ENCODE data around the gene DLK1.

DLK1 gene

GRCh38 chr14:100731011-100731670 lies 4.4 kb downstream of the DLK1 start:
- H3K4me1 ChIP-seq (ENCODE audit: control insufficient read depth, insufficient read depth, low read length): no peaks in the 10 kb centered on the region
- no peaks in the 10 kb centered on the region for H3K36me3 ChIP-seq (ENCODE audit: control insufficient read depth, insufficient read depth, low read length)
- no peak overlapping the region for H3K9ac ChIP-seq (ENCODE audit: low read depth, low read length)
- no peak overlapping the region for H3K4me3 ChIP-seq (ENCODE audit: low read depth, low read length)
- peaks cover 23% of the 10 kb centered on the region for H3K27me3 ChIP-seq (ENCODE audit: control insufficient read depth, insufficient read depth, low read length)
- no peaks in the 10 kb centered on the region for H3K9me3 ChIP-seq (ENCODE audit: control insufficient read depth, insufficient read depth, low read length)

- Histone ChIP-seq H3K9ac (ENCODE audit: low read depth, low read length) (no peak overlapping the region), H3K36me3 (ENCODE audit: control insufficient read depth, insufficient read depth, low read length) (no peaks in the 10 kb centered on the region), H3K9me3 (ENCODE audit: control insufficient read depth, insufficient read depth, low read length) (no peaks in the 10 kb centered on the region), H3K4me1 (ENCODE audit: control insufficient read depth, insufficient read depth, low read length) (no peaks in the 10 kb centered on the region), H3K4me3 (ENCODE audit: low read depth, low read length) (no peak overlapping the region), H3K27me3 (ENCODE audit: control insufficient read depth, insufficient read depth, low read length) (peaks cover 19% of the 10 kb centered on the region)
Measured at GRCh38 chr14:100731846-100732765, 5.4 kb downstream of the DLK1 start.

- no peak overlapping the region for H3K4me3 ChIP-seq (ENCODE audit: low read depth, low read length)
- no peak overlapping the region for H3K9ac ChIP-seq (ENCODE audit: low read depth, low read length)
- no peaks in the 10 kb centered on the region for H3K9me3 ChIP-seq (ENCODE audit: control insufficient read depth, insufficient read depth, low read length)
- H3K27me3 ChIP-seq (ENCODE audit: control insufficient read depth, insufficient read depth, low read length): peaks cover 13% of the 10 kb centered on the region
- no peaks in the 10 kb centered on the region for H3K36me3 ChIP-seq (ENCODE audit: control insufficient read depth, insufficient read depth, low read length)
- H3K4me1 ChIP-seq (ENCODE audit: control insufficient read depth, insufficient read depth, low read length): no peaks in the 10 kb centered on the region
Measured at GRCh38 chr14:100732766-100733100, 6.0 kb downstream of the DLK1 start.

GRCh38 chr14:100733152-100733850 lies 6.6 kb downstream of the DLK1 start:
- Histone ChIP-seq H3K4me1 (ENCODE audit: control insufficient read depth, insufficient read depth, low read length) (no peaks in the 10 kb centered on the region), H3K27me3 (ENCODE audit: control insufficient read depth, insufficient read depth, low read length) (peaks cover 7% of the 10 kb centered on the region), H3K9ac (ENCODE audit: low read depth, low read length) (no peak overlapping the region), H3K36me3 (ENCODE audit: control insufficient read depth, insufficient read depth, low read length) (no peaks in the 10 kb centered on the region), H3K4me3 (ENCODE audit: low read depth, low read length) (no peak overlapping the region), H3K9me3 (ENCODE audit: control insufficient read depth, insufficient read depth, low read length) (no peaks in the 10 kb centered on the region)

GRCh38 chr14:100734031-100734990 lies 7.6 kb downstream of the DLK1 start:
- no peaks in the 10 kb centered on the region for H3K36me3 ChIP-seq (ENCODE audit: control insufficient read depth, insufficient read depth, low read length)

GRCh38 chr14:100735271-100735670 lies 8.6 kb downstream of the DLK1 start:
- Histone ChIP-seq H3K27me3 (ENCODE audit: control insufficient read depth, insufficient read depth, low read length) (no peaks in the 10 kb centered on the region), H3K4me3 (ENCODE audit: low read depth, low read length) (no peak overlapping the region), H3K4me1 (ENCODE audit: control insufficient read depth, insufficient read depth, low read length) (no peaks in the 10 kb centered on the region), H3K9ac (ENCODE audit: low read depth, low read length) (no peak overlapping the region), H3K36me3 (ENCODE audit: control insufficient read depth, insufficient read depth, low read length) (no peaks in the 10 kb centered on the region), H3K9me3 (ENCODE audit: control insufficient read depth, insufficient read depth, low read length) (no peaks in the 10 kb centered on the region)

More at GRCh38 chr14:100734031-100734990, 7.6 kb downstream of the DLK1 start:
- H3K9me3 ChIP-seq (ENCODE audit: control insufficient read depth, insufficient read depth, low read length): no peaks in the 10 kb centered on the region
- H3K4me3 ChIP-seq (ENCODE audit: low read depth, low read length): no peak overlapping the region
- H3K27me3 ChIP-seq (ENCODE audit: control insufficient read depth, insufficient read depth, low read length): peaks cover 2% of the 10 kb centered on the region
- H3K9ac ChIP-seq (ENCODE audit: low read depth, low read length): no peak overlapping the region
- no peaks in the 10 kb centered on the region for H3K4me1 ChIP-seq (ENCODE audit: control insufficient read depth, insufficient read depth, low read length)

GRCh38 chr14:100736269-100737180 lies 9.8 kb downstream of the DLK1 start:
- no peaks in the 10 kb centered on the region for H3K27me3 ChIP-seq (ENCODE audit: control insufficient read depth, insufficient read depth, low read length)
- H3K4me3 ChIP-seq (ENCODE audit: low read depth, low read length): no peak overlapping the region
- H3K9ac ChIP-seq (ENCODE audit: low read depth, low read length): no peak overlapping the region
- no peaks in the 10 kb centered on the region for H3K4me1 ChIP-seq (ENCODE audit: control insufficient read depth, insufficient read depth, low read length)
- H3K36me3 ChIP-seq (ENCODE audit: control insufficient read depth, insufficient read depth, low read length): no peaks in the 10 kb centered on the region
- no peaks in the 10 kb centered on the region for H3K9me3 ChIP-seq (ENCODE audit: control insufficient read depth, insufficient read depth, low read length)

GRCh38 chr14:100737526-100737925 lies 10.8 kb downstream of the DLK1 start:
- Histone ChIP-seq H3K9me3 (ENCODE audit: control insufficient read depth, insufficient read depth, low read length) (no peaks in the 10 kb centered on the region), H3K36me3 (ENCODE audit: control insufficient read depth, insufficient read depth, low read length) (no peaks in the 10 kb centered on the region), H3K9ac (ENCODE audit: low read depth, low read length) (no peak overlapping the region), H3K4me3 (ENCODE audit: low read depth, low read length) (no peak overlapping the region), H3K4me1 (ENCODE audit: control insufficient read depth, insufficient read depth, low read length) (no peaks in the 10 kb centered on the region), H3K27me3 (ENCODE audit: control insufficient read depth, insufficient read depth, low read length) (no peaks in the 10 kb centered on the region)

GRCh38 chr14:100738269-100738691 lies 11.6 kb downstream of the DLK1 start:
- no peak overlapping the region for H3K4me3 ChIP-seq (ENCODE audit: low read depth, low read length)
- H3K9ac ChIP-seq (ENCODE audit: low read depth, low read length): no peak overlapping the region
- H3K36me3 ChIP-seq (ENCODE audit: control insufficient read depth, insufficient read depth, low read length): no peaks in the 10 kb centered on the region
- no peaks in the 10 kb centered on the region for H3K9me3 ChIP-seq (ENCODE audit: control insufficient read depth, insufficient read depth, low read length)
- H3K4me1 ChIP-seq (ENCODE audit: control insufficient read depth, insufficient read depth, low read length): no peaks in the 10 kb centered on the region
- H3K27me3 ChIP-seq (ENCODE audit: control insufficient read depth, insufficient read depth, low read length): no peaks in the 10 kb centered on the region

GRCh38 chr14:100738704-100739131 lies 12.0 kb downstream of the DLK1 start:
- no peaks in the 10 kb centered on the region for H3K27me3 ChIP-seq (ENCODE audit: control insufficient read depth, insufficient read depth, low read length)
- H3K9me3 ChIP-seq (ENCODE audit: control insufficient read depth, insufficient read depth, low read length): no peaks in the 10 kb centered on the region
- no peak overlapping the region for H3K9ac ChIP-seq (ENCODE audit: low read depth, low read length)
- H3K4me3 ChIP-seq (ENCODE audit: low read depth, low read length): no peak overlapping the region
- H3K36me3 ChIP-seq (ENCODE audit: control insufficient read depth, insufficient read depth, low read length): no peaks in the 10 kb centered on the region
- H3K4me1 ChIP-seq (ENCODE audit: control insufficient read depth, insufficient read depth, low read length): no peaks in the 10 kb centered on the region
